ENCODE measurements around the gene EPB41L5. TPM values are rescaled to one million over a fixed set of nuclear protein-coding genes. Genes with fewer than 3 reads are reported as not detected.

EPB41L5 gene
- total and polyA plus RNA-seq, 2 experiments from 2014 or later, result 31.1 to 41.7 TPM

- 100% methylated on average over 1 of the region's 1 CpG for WGBS (ENCODE audit: low lambda C conversion rate, missing lambda C conversion rate)
Observed at GRCh38 chr2:120148229-120148628, 135.4 kb downstream of the EPB41L5 start.

DNA sequence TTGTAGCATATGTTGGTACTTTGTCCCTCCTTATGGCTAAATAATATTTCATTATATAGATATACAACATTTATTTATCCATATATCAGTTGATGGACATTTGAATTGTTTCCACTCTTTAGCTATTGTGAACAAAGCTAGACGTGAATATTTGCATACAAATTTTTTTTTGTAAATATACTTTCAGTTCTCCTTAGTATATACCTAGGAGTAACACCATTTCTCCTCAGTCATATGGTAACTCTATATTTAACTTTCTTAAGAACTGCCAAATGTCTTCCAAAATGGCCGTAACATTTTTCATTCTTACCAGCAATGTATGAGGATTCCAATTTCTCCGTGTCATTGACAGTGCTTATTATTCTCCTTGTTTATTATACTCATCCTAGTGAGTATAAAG is 135.8 kb downstream of the EPB41L5 start:
- Histone ChIP-seq H3K27ac (no peak overlapping the region), H2AFZ (no peak overlapping the region), H3K4me3 (no peak overlapping the region), H3K4me1 (ENCODE audit: insufficient read depth) (no peaks in the 10 kb centered on the region), H3K9me3 (ENCODE audit: low read depth) (peaks cover 12% of the 10 kb centered on the region), H3K36me3 (replicated peaks; ENCODE audit: insufficient read depth, low read depth) (no peaks in the 10 kb centered on the region), H4K20me1 (ENCODE audit: insufficient read depth, poor library complexity, severe bottlenecking) (no peaks in the 10 kb centered on the region), H3K27me3 (no peaks in the 10 kb centered on the region), H3K4me2 (no peak overlapping the region), H3K79me2 (no peaks in the 10 kb centered on the region), H3K9me2 (replicated peaks; ENCODE audit: insufficient read depth) (no peaks in the 10 kb centered on the region)
- WGBS (ENCODE audit: low lambda C conversion rate, missing lambda C conversion rate), result 97% methylated on average over 3 of the region's 3 CpGs
- no peak for TF ChIP-seq EZH2phosphoT487 (IDR thresholded peaks at IDR 0.05; ENCODE audit: low read depth, severe bottlenecking, unreplicated experiment)
- TF ChIP-seq EZH2 (IDR thresholded peaks at IDR 0.05; ENCODE audit: borderline replicate concordance), result no peak
- TF ChIP-seq CTCF (IDR thresholded peaks at IDR 0.05; ENCODE audit: poor library complexity), result no peak
- no peak for DNase-seq (ENCODE audit: low spot score)

More at GRCh38 chr2:120148229-120148628, 135.4 kb downstream of the EPB41L5 start:
- Histone ChIP-seq H3K27ac (no peak overlapping the region), H2AFZ (no peak overlapping the region), H3K36me3 (replicated peaks; ENCODE audit: insufficient read depth, low read depth) (no peaks in the 10 kb centered on the region), H3K4me2 (no peak overlapping the region), H4K20me1 (ENCODE audit: insufficient read depth, poor library complexity, severe bottlenecking) (no peaks in the 10 kb centered on the region), H3K9me3 (ENCODE audit: low read depth) (peaks cover 12% of the 10 kb centered on the region), H3K9me2 (replicated peaks; ENCODE audit: insufficient read depth) (no peaks in the 10 kb centered on the region), H3K4me3 (no peak overlapping the region), H3K79me2 (no peaks in the 10 kb centered on the region), H3K4me1 (ENCODE audit: insufficient read depth) (no peaks in the 10 kb centered on the region), H3K27me3 (no peaks in the 10 kb centered on the region)
- no peak for DNase-seq (ENCODE audit: low spot score)
- TF ChIP-seq CTCF (IDR thresholded peaks at IDR 0.05; ENCODE audit: poor library complexity) (no peak), EZH2phosphoT487 (IDR thresholded peaks at IDR 0.05; ENCODE audit: low read depth, severe bottlenecking, unreplicated experiment) (no peak), EZH2 (IDR thresholded peaks at IDR 0.05; ENCODE audit: borderline replicate concordance) (no peak)

GRCh38 chr2:120149406-120149805 is 136.5 kb downstream of the EPB41L5 start:
- no peak overlapping the region for H3K27ac ChIP-seq

More at GRCh38 chr2:120149406-120149805, 136.5 kb downstream of the EPB41L5 start:
- Histone ChIP-seq H3K9me2 (replicated peaks; ENCODE audit: insufficient read depth) (no peaks in the 10 kb centered on the region), H3K36me3 (replicated peaks; ENCODE audit: insufficient read depth, low read depth) (no peaks in the 10 kb centered on the region), H3K27me3 (no peaks in the 10 kb centered on the region), H3K4me2 (no peak overlapping the region), H3K9me3 (ENCODE audit: low read depth) (peaks cover 13% of the 10 kb centered on the region), H2AFZ (no peak overlapping the region), H4K20me1 (ENCODE audit: insufficient read depth, poor library complexity, severe bottlenecking) (no peaks in the 10 kb centered on the region), H3K4me3 (no peak overlapping the region), H3K4me1 (ENCODE audit: insufficient read depth) (no peaks in the 10 kb centered on the region), H3K79me2 (no peaks in the 10 kb centered on the region)
- WGBS (ENCODE audit: low lambda C conversion rate, missing lambda C conversion rate), result 100% methylated on average over 2 of the region's 2 CpGs
- TF ChIP-seq EZH2phosphoT487 (IDR thresholded peaks at IDR 0.05; ENCODE audit: low read depth, severe bottlenecking, unreplicated experiment) (no peak), CTCF (IDR thresholded peaks at IDR 0.05; ENCODE audit: poor library complexity) (no peak), EZH2 (IDR thresholded peaks at IDR 0.05; ENCODE audit: borderline replicate concordance) (no peak)
- DNase-seq (ENCODE audit: low spot score), result no peak

Measured in hepatocyte (in vitro differentiated cells).